Hepatocyte (in vitro differentiated cells): ENCODE data around the gene SPRY4.

Experiments used
- CTCF ChIP-seq: fragments of 200-600 bp; sonication (generic); IDR thresholded peaks from 2 replicates; pipeline ENCODE4 v1.5.1; 2016; ENCODE audit warnings: antibody characterized with exemption, mild to moderate bottlenecking; ENCODE audit not compliant: poor library complexity
- EZH2 ChIP-seq: fragments of 200-600 bp; sonication (generic); IDR thresholded peaks from 2 replicates; pipeline ENCODE4 v1.6.1; 2016; ENCODE audit warnings: antibody characterized with exemption, mild to moderate bottlenecking, borderline replicate concordance
- EZH2phosphoT487 ChIP-seq: fragments of 200-600 bp; sonication (generic); IDR thresholded peaks from one replicate; pipeline ENCODE4 v1.6.1; 2018; ENCODE audit warnings: antibody characterized with exemption, mild to moderate bottlenecking, low read depth, moderate library complexity; ENCODE audit not compliant: unreplicated experiment, severe bottlenecking

- no peak for TF ChIP-seq CTCF
- TF ChIP-seq EZH2, result no peak
- TF ChIP-seq EZH2phosphoT487, result no peak
These were observed 41.2 kb upstream of the SPRY4 start for GRCh38 chr5:142366007-142366406.
